Activated naive CD4-positive, alpha-beta T cell treated with anti-CD3 and anti-CD28 coated beads for 36 hours (primary cell): Measurements from ENCODE around the gene PSMB4. TPM values are rescaled to one million over a fixed set of nuclear protein-coding genes. Genes with fewer than 3 reads are reported as not detected.

Experiments used
- total RNA-seq, 2 experiments: library from RNA; stranded (reverse); gene quantifications; one replicate each; pipeline ENCODE4 v1.2.3, GENCODE V29; 2021

PSMB4 gene
- total RNA-seq, 2 experiments from 2014 or later, result 394 to 398 TPM

Other genes with a start within 250 kb of the PSMB4 start
- 10 to 100 TPM in 1 of 2 experiments, 1 to 10 TPM in 1; 9.6 to 10.5 TPM for gene TNFAIP8L2, start 242.9 kb upstream of the PSMB4 start, total RNA-seq
- gene LYSMD1, start 233.7 kb upstream of the PSMB4 start, total RNA-seq, result 1 to 10 TPM; 4.5 to 4.8 TPM
- gene SCNM1, start 233.4 kb upstream of the PSMB4 start, total RNA-seq, result 10 to 100 TPM; 60.5 to 64.2 TPM
- 1 to 10 TPM in 1 of 2 experiments, under 1 TPM in 1; 0.98 to 1.1 TPM for gene TMOD4, start 223.6 kb upstream of the PSMB4 start, total RNA-seq
- 10 to 100 TPM; 49.8 to 56.9 TPM for gene VPS72, start 209.4 kb upstream of the PSMB4 start, total RNA-seq
- 10 to 100 TPM; 72.6 to 82.5 TPM for gene PIP5K1A, start 201.0 kb upstream of the PSMB4 start, total RNA-seq
- 100 to 1,000 TPM; 167 to 192 TPM for gene PSMD4, start 144.8 kb upstream of the PSMB4 start, total RNA-seq
- 10 to 100 TPM; 20.9 to 22.0 TPM for gene ZNF687, start 117.3 kb upstream of the PSMB4 start, total RNA-seq
- gene PI4KB, start 72.2 kb upstream of the PSMB4 start, total RNA-seq, result 10 to 100 TPM; 64.1 to 69.2 TPM
- 10 to 100 TPM; 62.3 to 63.4 TPM for gene RFX5, start 52.3 kb upstream of the PSMB4 start, total RNA-seq
- not detected for gene SELENBP1, start 26.9 kb upstream of the PSMB4 start, total RNA-seq
- gene POGZ, start 59.9 kb downstream of the PSMB4 start, total RNA-seq, result 10 to 100 TPM; 69.7 to 73.7 TPM
- 1 to 10 TPM in 1 of 2 experiments, under 1 TPM in 1; 0.62 to 1.5 TPM for gene CGN, start 111.8 kb downstream of the PSMB4 start, total RNA-seq
- gene TUFT1, start 140.7 kb downstream of the PSMB4 start, total RNA-seq, result 1 to 10 TPM; 2.3 to 2.8 TPM
- 10 to 100 TPM; 22.9 to 23.6 TPM for gene SNX27, start 212.5 kb downstream of the PSMB4 start, total RNA-seq